Fibroblast of lung (primary cell): ENCODE measurements around the gene OMD. TPM values are rescaled to one million over a fixed set of nuclear protein-coding genes. Genes with fewer than 3 reads are reported as not detected.

Experiments
- DNase-seq, 2 donors: peaks; one replicate each; pipeline versions ENCODE4 v3.0.0 to v3.0.0-alpha.2; 2010; ENCODE audit warnings: low read depth in 2 of 2
- H2AFZ ChIP-seq: 2 replicates; pipeline ENCODE4 v1.5.1; 2012; ENCODE audit warnings: low read length, control low read depth, inconsistent platforms
- H3K27ac ChIP-seq: 2 replicates; pipeline ENCODE4 v1.5.1; 2011; ENCODE audit warnings: low read length, control low read depth; ENCODE audit not compliant: insufficient read depth
- H3K27me3 ChIP-seq: 2 replicates; pipeline ENCODE4 v1.5.1; 2011; ENCODE audit warnings: mild to moderate bottlenecking, low read length; ENCODE audit not compliant: control insufficient read depth, insufficient read depth
- H3K36me3 ChIP-seq: 2 replicates; pipeline ENCODE4 v1.5.1; 2011; ENCODE audit warnings: low read length; ENCODE audit not compliant: control insufficient read depth, insufficient read depth
- H3K4me1 ChIP-seq: 2 replicates; pipeline ENCODE4 v1.5.1; 2011; ENCODE audit warnings: low read length; ENCODE audit not compliant: control insufficient read depth, insufficient read depth; ENCODE audit errors: extremely low read depth
- H3K4me2 ChIP-seq: 2 replicates; pipeline ENCODE4 v1.5.1; 2011; ENCODE audit warnings: low read length, control low read depth; ENCODE audit not compliant: insufficient read depth; ENCODE audit errors: extremely low read depth
- H3K4me3 ChIP-seq, 4 experiments: fragments of 200-600 bp in 1 of 4; sonication (generic) in 1 of 4; replicated peaks in 1 of 4; 2 replicates each; pipeline ENCODE4 v1.5.1; 2011 to 2016; ENCODE audit warnings: low read length in 4 of 4, low read depth in 3 of 4, mild to moderate bottlenecking in 3 of 4, control low read depth in 2 of 4, inconsistent platforms in 1 of 4, mixed read lengths in 1 of 4; ENCODE audit not compliant: insufficient read depth in 1 of 4; ENCODE audit errors: control extremely low read depth in 1 of 4
- H3K79me2 ChIP-seq: 2 replicates; pipeline ENCODE4 v1.5.1; 2012; ENCODE audit warnings: mild to moderate bottlenecking, low read length, inconsistent platforms; ENCODE audit not compliant: control insufficient read depth, insufficient read depth
- H3K9ac ChIP-seq: 2 replicates; pipeline ENCODE4 v1.5.1; 2011; ENCODE audit warnings: mild to moderate bottlenecking, low read length, control low read depth; ENCODE audit not compliant: insufficient read depth
- H3K9me3 ChIP-seq: 2 replicates; pipeline ENCODE4 v1.5.1; 2012; ENCODE audit warnings: low read depth, low read length; ENCODE audit not compliant: control insufficient read depth, insufficient read depth
- H4K20me1 ChIP-seq: 2 replicates; pipeline ENCODE4 v1.5.1; 2011; ENCODE audit warnings: low read length; ENCODE audit not compliant: control insufficient read depth, insufficient read depth; ENCODE audit errors: extremely low read depth
- CTCF ChIP-seq, 2 donors: IDR thresholded peaks in 1 of 2; conservative IDR thresholded peaks in 1 of 2; 1 replicate in 1 of 2; 2 replicates in 1 of 2; pipeline ENCODE4 v1.5.1; 2011 to 2012; ENCODE audit warnings: low read length in 2 of 2, control low read depth in 1 of 2, inconsistent platforms in 1 of 2, low read depth in 1 of 2, mild to moderate bottlenecking in 1 of 2
- EZH2 ChIP-seq: IDR thresholded peaks from 2 replicates; pipeline ENCODE4 v1.5.1; 2012; ENCODE audit warnings: low read length, control low read depth, mild to moderate bottlenecking; ENCODE audit errors: missing control alignments
- polyA plus RNA-seq, 2 donors: library from polyadenylated mRNA; depleted of rRNA in 1 of 2; stranded (reverse) in 1 of 2; unstranded in 1 of 2; fragments of >200 nt; gene quantifications; 2 replicates each; pipeline ENCODE4 v1.2.1, GENCODE V29; 2011 to 2012; ENCODE audit warnings: missing spikeins in 1 of 2
- total RNA-seq: library from RNA; depleted of rRNA; stranded (reverse); fragments of >200 nt; gene quantifications from 2 replicates; pipeline ENCODE4 v1.2.1, GENCODE V29; 2014

The OMD gene
- total and polyA plus RNA-seq, 2 donors (not counting 1 experiment from before 2014, with no cell fraction given) = 0.07 to 0.17 TPM

- Histone ChIP-seq H3K79me2 (no peaks in the 10 kb centered on the region), H3K9me3 (no peaks in the 10 kb centered on the region), H3K27ac (no peak overlapping the region), H3K27me3 (no peaks in the 10 kb centered on the region), H4K20me1 (no peaks in the 10 kb centered on the region), H3K4me2 (no peak overlapping the region), H3K36me3 (no peaks in the 10 kb centered on the region), H3K4me1 (no peaks in the 10 kb centered on the region), H3K9ac (no peak overlapping the region), H2AFZ (no peak overlapping the region), H3K4me3 (no peak overlapping the region)
- TF ChIP-seq EZH2 (no peak), CTCF (conservative IDR thresholded peaks at IDR 0.05 in 1 of 2, IDR thresholded peaks at IDR 0.05 in 1 of 2; ENCODE audit: low read depth in 1 of 2, low read length in 2 of 2) (no peak)
- no peak for DNase-seq
Measured at GRCh38 chr9:92373167-92373566, 51.1 kb downstream of the OMD start.

GRCh38 chr9:92369075-92369474 is 55.2 kb downstream of the OMD start:
- H4K20me1 ChIP-seq = no peaks in the 10 kb centered on the region
- H3K4me1 ChIP-seq = no peaks in the 10 kb centered on the region
- no peaks in the 10 kb centered on the region for H3K79me2 ChIP-seq
- H3K9ac ChIP-seq = no peak overlapping the region
- H2AFZ ChIP-seq = no peak overlapping the region
- no peak for TF ChIP-seq CTCF (conservative IDR thresholded peaks at IDR 0.05 in 1 of 2, IDR thresholded peaks at IDR 0.05 in 1 of 2; ENCODE audit: low read depth in 1 of 2, low read length in 2 of 2)
- no peak for TF ChIP-seq EZH2
- no peak overlapping the region for H3K4me2 ChIP-seq
- no peak for DNase-seq
- H3K4me3 ChIP-seq = no peak overlapping the region
- no peak overlapping the region for H3K27ac ChIP-seq
- H3K27me3 ChIP-seq = no peaks in the 10 kb centered on the region
- no peaks in the 10 kb centered on the region for H3K9me3 ChIP-seq
- no peaks in the 10 kb centered on the region for H3K36me3 ChIP-seq

Other genes starting within 250 kb of the OMD start
- 538 and 595 TPM in 2 replicates for gene IARS1, start 130.8 kb downstream of the OMD start, total RNA-seq
- 88.4 and 100 TPM in 2 replicates for gene IARS1, start 130.8 kb downstream of the OMD start, polyA plus RNA-seq
- gene NOL8, start 99.1 kb downstream of the OMD start, total RNA-seq = 27.2 and 28.6 TPM in 2 replicates
- 20.0 and 20.5 TPM in 2 replicates for gene NOL8, start 99.1 kb downstream of the OMD start, polyA plus RNA-seq
- 1.0 and 1.7 TPM in 2 replicates for gene CENPP, start 98.5 kb downstream of the OMD start, total RNA-seq
- 2.4 and 6.9 TPM in 2 replicates for gene CENPP, start 98.5 kb downstream of the OMD start, polyA plus RNA-seq
- 1.3 and 6.2 TPM in 2 replicates for gene OGN, start 19.9 kb downstream of the OMD start, total RNA-seq
- 1.2 and 4.4 TPM in 2 replicates for gene OGN, start 19.9 kb downstream of the OMD start, polyA plus RNA-seq
- gene ASPN, start 58.0 kb upstream of the OMD start, total RNA-seq = 10.4 and 10.5 TPM in 2 replicates
- gene ASPN, start 58.0 kb upstream of the OMD start, polyA plus RNA-seq = 4.1 and 5.5 TPM in 2 replicates
- 6.8 and 10.0 TPM in 2 replicates for gene ECM2, start 111.5 kb upstream of the OMD start, total RNA-seq
- gene ECM2, start 111.5 kb upstream of the OMD start, polyA plus RNA-seq = 2.3 and 17.2 TPM in 2 replicates
- gene IPPK, start 245.7 kb upstream of the OMD start, total RNA-seq = 7.7 and 11.1 TPM in 2 replicates
- 16.4 and 18.5 TPM in 2 replicates for gene IPPK, start 245.7 kb upstream of the OMD start, polyA plus RNA-seq